Testis (tissue), 3 donors: ENCODE data around the gene TBX1. TPM values are rescaled to one million over a fixed set of nuclear protein-coding genes. Genes with fewer than 3 reads are reported as not detected.

Experiments used
- DNase-seq: peaks from one replicate; pipeline ENCODE4 v3.0.0-alpha.2; 2019
- H3K27ac ChIP-seq, 2 donors: fragments of 200-600 bp; sonication (generic); one replicate each; pipeline ENCODE4 v1.5.1; 2019
- H3K27me3 ChIP-seq: fragments of 200-600 bp; sonication (generic); one replicate; pipeline ENCODE4 v1.5.1; 2019
- H3K36me3 ChIP-seq: fragments of 200-600 bp; sonication (generic); one replicate; pipeline ENCODE4 v1.5.1; 2017; ENCODE audit warnings: low read depth; ENCODE audit errors: missing control alignments
- H3K4me1 ChIP-seq: fragments of 200-600 bp; sonication (generic); one replicate; pipeline ENCODE4 v1.5.1; 2019
- H3K4me3 ChIP-seq, 2 donors: fragments of 200-600 bp; sonication (generic); one replicate each; pipeline ENCODE4 v1.5.1; 2017 to 2019
- H3K9me3 ChIP-seq: fragments of 200-600 bp; sonication (generic); one replicate; pipeline ENCODE4 v1.5.1; 2017
- POLR2A ChIP-seq: fragments of 450-650 bp; IDR thresholded peaks from one replicate; pipeline ENCODE4 v1.6.1; 2017; ENCODE audit warnings: antibody characterized with exemption, mild to moderate bottlenecking, moderate library complexity
- WGBS, 2 donors: methylation state at CpG; one replicate each; pipeline ENCODE4 v1.1.5; 2018; 5-methylcytosine and 5-hydroxymethylcytosine counted together
- intact Hi-C: fragments of 100-400 bp; cut with DNase I; formaldehyde crosslinking; loops from one replicate; pipeline ENCODE4 v1.15.1; 2023; ENCODE audit warnings: low total_unique reads
- polyA plus RNA-seq: library from polyadenylated mRNA; stranded (reverse); fragments of 350-450 nt; fragmentation: Illumina TruSeq; extraction: RNeasy Lipid Tissue Mini Kit (QIAGEN cat#74804); gene quantifications from one replicate; pipeline ENCODE4 v1.2.3, GENCODE V29; 2014; ENCODE audit warnings: low read depth, low replicate concordance; ENCODE audit not compliant: insufficient read depth
- total RNA-seq, 2 donors: library from RNA; depleted of rRNA; stranded (reverse); fragments of >200 nt; gene quantifications; one replicate each; pipeline ENCODE4 v1.2.3, GENCODE V29; 2016
- TF ChIP-seq, protein P1 (sequence below), 3 experiments: fragments of 450-650 bp in 2 of 3; fragments of 200-600 bp in 1 of 3; sonication (generic) in 1 of 3; IDR thresholded peaks; one replicate each; pipeline ENCODE4 v1.5.1; 2016 to 2019; ENCODE audit warnings: antibody characterized with exemption in 3 of 3, mild to moderate bottlenecking in 2 of 3, moderate library complexity in 1 of 3

The TBX1 gene
- total and polyA plus RNA-seq, 3 donors from 2014 or later: 18.1 to 43.4 (median 23.3) TPM

DNA sequence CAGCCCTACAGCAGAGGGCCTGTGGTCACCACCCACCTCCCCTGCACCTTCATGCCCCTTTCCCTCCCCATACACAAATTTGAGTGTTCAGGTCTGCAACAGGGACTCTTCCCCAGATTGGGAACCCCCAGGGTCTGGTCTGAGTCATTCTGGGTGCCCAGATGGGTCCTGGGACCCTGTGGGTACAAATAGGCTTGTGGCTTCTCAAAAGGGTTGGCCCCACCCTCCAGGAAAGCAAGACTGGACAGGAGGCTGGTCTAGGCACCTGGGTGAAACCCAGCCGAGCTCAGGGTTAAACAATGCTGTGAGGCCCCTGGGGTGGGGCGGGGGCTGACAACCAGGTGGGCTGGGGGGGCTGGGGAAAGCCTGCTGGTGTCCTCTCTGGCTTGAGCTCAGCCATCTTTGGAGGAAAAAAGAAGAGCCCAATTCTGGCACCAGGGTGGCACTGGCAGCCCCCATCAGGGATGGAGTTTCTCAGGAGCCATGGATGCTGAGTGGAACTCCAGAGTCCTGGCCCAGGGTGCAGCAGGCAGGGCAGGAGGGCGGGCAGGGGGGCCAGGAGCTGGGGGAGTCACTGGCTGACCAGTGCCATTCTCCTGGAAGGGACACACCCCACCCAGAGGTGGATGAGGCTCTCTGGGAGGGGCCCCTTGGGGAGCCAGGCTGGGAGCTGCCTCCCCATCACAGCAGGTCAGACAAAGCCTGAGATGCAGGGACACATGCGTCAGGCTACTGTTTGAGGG, 45.2 kb upstream of the TBX1 start:
- WGBS, 2 donors: 72 to 75% methylated on average over 2 to 4 of the region's 4 CpGs
- H3K4me1 ChIP-seq: peaks cover 27% of the 10 kb centered on the region
- intact Hi-C loops: no loop called here
- no peak overlapping the region for H3K27ac ChIP-seq
- H3K4me3 ChIP-seq: peak overlapping the region; percentile 58 to 73
- no peak for TF ChIP-seq POLR2A
- TF ChIP-seq, protein P1, sequence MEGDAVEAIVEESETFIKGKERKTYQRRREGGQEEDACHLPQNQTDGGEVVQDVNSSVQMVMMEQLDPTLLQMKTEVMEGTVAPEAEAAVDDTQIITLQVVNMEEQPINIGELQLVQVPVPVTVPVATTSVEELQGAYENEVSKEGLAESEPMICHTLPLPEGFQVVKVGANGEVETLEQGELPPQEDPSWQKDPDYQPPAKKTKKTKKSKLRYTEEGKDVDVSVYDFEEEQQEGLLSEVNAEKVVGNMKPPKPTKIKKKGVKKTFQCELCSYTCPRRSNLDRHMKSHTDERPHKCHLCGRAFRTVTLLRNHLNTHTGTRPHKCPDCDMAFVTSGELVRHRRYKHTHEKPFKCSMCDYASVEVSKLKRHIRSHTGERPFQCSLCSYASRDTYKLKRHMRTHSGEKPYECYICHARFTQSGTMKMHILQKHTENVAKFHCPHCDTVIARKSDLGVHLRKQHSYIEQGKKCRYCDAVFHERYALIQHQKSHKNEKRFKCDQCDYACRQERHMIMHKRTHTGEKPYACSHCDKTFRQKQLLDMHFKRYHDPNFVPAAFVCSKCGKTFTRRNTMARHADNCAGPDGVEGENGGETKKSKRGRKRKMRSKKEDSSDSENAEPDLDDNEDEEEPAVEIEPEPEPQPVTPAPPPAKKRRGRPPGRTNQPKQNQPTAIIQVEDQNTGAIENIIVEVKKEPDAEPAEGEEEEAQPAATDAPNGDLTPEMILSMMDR (IDR thresholded peaks at IDR 0.05): no peak
- H3K27me3 ChIP-seq: no peaks in the 10 kb centered on the region
- H3K36me3 ChIP-seq: no peaks in the 10 kb centered on the region
- no peak for DNase-seq
- no peaks in the 10 kb centered on the region for H3K9me3 ChIP-seq

DNA sequence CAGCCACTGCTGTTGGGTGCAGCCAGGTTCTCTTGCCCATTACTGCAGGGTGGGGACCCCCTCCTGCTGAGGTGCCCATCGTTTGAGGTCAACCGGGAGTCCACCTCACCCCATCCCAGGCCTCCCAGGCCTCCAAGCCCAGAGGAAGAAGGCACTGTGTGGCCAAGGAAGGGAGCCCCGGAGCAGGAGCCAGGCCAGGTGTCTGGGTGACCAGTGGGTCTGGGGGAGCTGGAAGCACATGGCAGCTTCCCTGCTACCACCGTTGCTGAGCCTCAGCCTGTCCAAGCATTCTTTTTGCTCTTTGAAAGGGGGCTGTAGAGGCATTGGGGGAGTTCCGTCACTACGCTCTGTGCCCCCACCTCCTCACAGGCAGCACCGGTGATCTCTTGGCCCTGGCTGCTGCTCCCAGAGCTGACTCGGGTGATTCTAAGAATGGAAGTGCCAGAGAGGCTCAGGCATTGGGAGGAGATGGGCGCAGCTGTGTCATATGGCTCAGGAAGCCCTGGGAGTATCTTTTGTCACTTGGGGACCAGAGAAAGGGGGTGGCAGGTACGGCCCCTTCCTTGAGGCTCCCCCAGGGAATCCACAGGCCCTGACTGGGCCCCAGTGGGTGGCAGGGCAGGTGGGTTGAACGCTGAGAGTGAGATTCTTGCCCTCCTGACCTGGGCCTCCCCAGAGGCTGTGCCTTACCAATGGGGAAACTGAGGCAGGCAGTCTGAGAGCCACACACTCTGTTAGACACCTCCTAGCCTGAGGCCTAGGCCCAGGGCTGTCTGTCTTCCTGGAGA, 44.3 kb upstream of the TBX1 start:
- TF ChIP-seq, protein P1 (IDR thresholded peaks at IDR 0.05): no peak

DNA sequence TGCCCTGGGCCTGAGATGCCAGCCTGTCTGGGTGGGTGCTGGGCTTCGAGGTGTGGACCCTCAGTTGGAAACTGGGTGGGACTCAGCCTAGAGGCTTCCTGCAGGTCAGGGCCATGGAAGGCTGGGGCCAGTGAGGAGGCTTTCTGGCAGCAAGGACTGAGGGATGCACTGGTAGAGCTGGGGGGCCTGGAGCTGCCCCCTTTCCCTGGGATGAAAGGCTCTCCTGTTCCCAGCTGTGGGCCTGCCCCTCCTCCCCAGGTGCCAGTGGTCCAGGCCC, 43.8 kb upstream of the TBX1 start:
- intact Hi-C loops: no loop called here

More for the DNA sequence above, 44.3 kb upstream of the TBX1 start:
- no peaks in the 10 kb centered on the region for H3K36me3 ChIP-seq
- peaks cover 27% of the 10 kb centered on the region for H3K4me1 ChIP-seq
- no peak for DNase-seq
- WGBS, 2 donors: 80% methylated on average over 5 to 11 of the region's 11 CpGs
- no peaks in the 10 kb centered on the region for H3K27me3 ChIP-seq
- H3K9me3 ChIP-seq: no peaks in the 10 kb centered on the region
- intact Hi-C loops: no loop called here
- H3K27ac ChIP-seq: no peak overlapping the region
- no peak overlapping the region for H3K4me3 ChIP-seq

DNA sequence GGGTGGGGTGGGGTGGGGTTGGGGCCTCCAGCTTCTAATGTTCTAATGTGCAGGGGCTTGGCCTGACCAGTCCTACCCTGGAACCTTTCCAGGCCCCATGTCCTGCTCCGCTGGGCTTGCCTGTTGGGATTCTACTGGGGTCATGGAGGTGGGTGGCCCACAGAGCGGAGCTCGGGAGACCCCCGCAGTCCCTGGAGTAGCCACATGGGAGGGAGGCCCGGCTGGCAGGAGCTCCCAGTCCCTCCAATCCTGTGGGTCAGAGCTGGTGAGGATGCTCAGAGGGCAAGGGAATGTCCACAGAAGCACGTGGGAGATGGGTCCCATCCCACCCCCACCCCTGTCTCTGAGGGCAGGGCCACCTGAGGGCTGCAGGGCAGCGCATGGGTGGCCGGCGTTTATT, 43.4 kb upstream of the TBX1 start:
- intact Hi-C loops: no loop called here
- no peaks in the 10 kb centered on the region for H3K9me3 ChIP-seq
- H3K4me3 ChIP-seq: peak overlapping the region; percentile 67 to 84
- no peaks in the 10 kb centered on the region for H3K27me3 ChIP-seq
- H3K4me1 ChIP-seq: peaks cover 27% of the 10 kb centered on the region
- WGBS, 2 donors: 40 to 68% methylated on average over 1 to 9 of the region's 9 CpGs
- no peak overlapping the region for H3K27ac ChIP-seq
- TF ChIP-seq, protein P1 (IDR thresholded peaks at IDR 0.05): no peak
- TF ChIP-seq POLR2A: no peak
- DNase-seq: no peak
- H3K36me3 ChIP-seq: no peaks in the 10 kb centered on the region

More for the DNA sequence above, 43.8 kb upstream of the TBX1 start:
- H3K36me3 ChIP-seq: no peaks in the 10 kb centered on the region
- no peak for TF ChIP-seq POLR2A
- TF ChIP-seq, protein P1 (IDR thresholded peaks at IDR 0.05): no peak
- no peak for DNase-seq
- H3K27ac ChIP-seq: no peak overlapping the region
- no peaks in the 10 kb centered on the region for H3K27me3 ChIP-seq
- H3K4me3 ChIP-seq: no peak overlapping the region
- H3K9me3 ChIP-seq: no peaks in the 10 kb centered on the region
- WGBS, 2 donors: 100% methylated on average over 1 of the region's 1 CpG; no CpG with 5 or more reads in 1 of the 2 donors
- peaks cover 27% of the 10 kb centered on the region for H3K4me1 ChIP-seq
